GM12872 (cell line): Measurements from ENCODE around the gene FBXO21.

Experiments used
- TF ChIP-seq, protein P1 (sequence below): IDR thresholded peaks from 3 replicates; pipeline ENCODE4 v1.5.1; 2011; ENCODE audit warnings: low read depth, mild to moderate bottlenecking, low read length, moderate library complexity; ENCODE audit not compliant: insufficient read depth

FBXO21 gene

GRCh38 chr12:117096501-117097042, 93.7 kb downstream of the FBXO21 start:
- TF ChIP-seq, protein P1, sequence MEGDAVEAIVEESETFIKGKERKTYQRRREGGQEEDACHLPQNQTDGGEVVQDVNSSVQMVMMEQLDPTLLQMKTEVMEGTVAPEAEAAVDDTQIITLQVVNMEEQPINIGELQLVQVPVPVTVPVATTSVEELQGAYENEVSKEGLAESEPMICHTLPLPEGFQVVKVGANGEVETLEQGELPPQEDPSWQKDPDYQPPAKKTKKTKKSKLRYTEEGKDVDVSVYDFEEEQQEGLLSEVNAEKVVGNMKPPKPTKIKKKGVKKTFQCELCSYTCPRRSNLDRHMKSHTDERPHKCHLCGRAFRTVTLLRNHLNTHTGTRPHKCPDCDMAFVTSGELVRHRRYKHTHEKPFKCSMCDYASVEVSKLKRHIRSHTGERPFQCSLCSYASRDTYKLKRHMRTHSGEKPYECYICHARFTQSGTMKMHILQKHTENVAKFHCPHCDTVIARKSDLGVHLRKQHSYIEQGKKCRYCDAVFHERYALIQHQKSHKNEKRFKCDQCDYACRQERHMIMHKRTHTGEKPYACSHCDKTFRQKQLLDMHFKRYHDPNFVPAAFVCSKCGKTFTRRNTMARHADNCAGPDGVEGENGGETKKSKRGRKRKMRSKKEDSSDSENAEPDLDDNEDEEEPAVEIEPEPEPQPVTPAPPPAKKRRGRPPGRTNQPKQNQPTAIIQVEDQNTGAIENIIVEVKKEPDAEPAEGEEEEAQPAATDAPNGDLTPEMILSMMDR, result no peak

- TF ChIP-seq, protein P1, result no peak
Observed at GRCh38 chr12:117093918-117094630, 96.2 kb downstream of the FBXO21 start.

DNA sequence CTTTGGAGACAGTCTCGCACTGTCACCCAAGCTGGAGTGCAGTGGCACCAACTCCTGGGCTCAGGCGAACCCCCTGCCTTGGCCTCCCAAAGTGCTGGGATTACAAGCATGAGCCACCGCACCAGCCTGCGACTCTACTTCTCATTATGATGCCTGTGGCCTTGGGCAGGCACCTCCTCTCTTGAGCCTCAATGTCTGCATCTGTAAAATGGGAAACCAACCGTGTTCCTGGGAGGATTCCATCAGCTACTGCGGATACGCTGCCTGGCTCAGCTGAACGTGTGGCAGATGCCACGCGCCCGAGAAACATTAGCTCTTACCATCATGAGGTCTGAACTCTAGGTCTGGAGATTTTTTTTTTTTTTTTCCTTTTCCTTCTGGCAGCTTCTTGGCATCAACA, 96.8 kb downstream of the FBXO21 start:
- TF ChIP-seq, protein P1, result no peak

GRCh38 chr12:117092886-117093285, 97.4 kb downstream of the FBXO21 start:
- TF ChIP-seq, protein P1, result no peak

- TF ChIP-seq, protein P1, result no peak
Observed at GRCh38 chr12:117092511-117092780, 97.8 kb downstream of the FBXO21 start.
